Neuronal stem cell (in vitro differentiated cells): ENCODE measurements around the gene KMT5C.

ENCODE experiments used
- DNase-seq: peaks from one replicate; pipeline ENCODE4 v3.0.0-alpha.2; 2013; ENCODE audit warnings: low spot score
- H2AFZ ChIP-seq: one replicate; pipeline ENCODE4 v1.6.1; 2013; ENCODE audit warnings: mild to moderate bottlenecking, low read length, inconsistent platforms
- H2AK5ac ChIP-seq: 2 replicates; pipeline ENCODE4 v1.6.1; 2013; ENCODE audit warnings: low read depth, mild to moderate bottlenecking, inconsistent platforms, low read length, moderate library complexity, mixed read lengths
- H2BK120ac ChIP-seq: 2 replicates; pipeline ENCODE4 v1.6.1; 2013; ENCODE audit warnings: low read depth, mild to moderate bottlenecking, inconsistent platforms, low read length, moderate library complexity, mixed read lengths
- H2BK12ac ChIP-seq: one replicate; pipeline ENCODE4 v1.6.1; 2013; ENCODE audit warnings: low read length, inconsistent platforms
- H2BK15ac ChIP-seq: 2 replicates; pipeline ENCODE4 v1.6.1; 2013; ENCODE audit warnings: mild to moderate bottlenecking, low read length, inconsistent platforms, mixed read lengths
- H2BK5ac ChIP-seq: one replicate; pipeline ENCODE4 v1.6.1; 2013; ENCODE audit warnings: inconsistent platforms, mild to moderate bottlenecking, low read length, moderate library complexity
- H3K14ac ChIP-seq: one replicate; pipeline ENCODE4 v1.6.1; 2013; ENCODE audit warnings: low read length, inconsistent platforms
- H3K18ac ChIP-seq: 2 replicates; pipeline ENCODE4 v1.6.1; 2013; ENCODE audit warnings: low read length, inconsistent platforms
- H3K23ac ChIP-seq: 2 replicates; pipeline ENCODE4 v1.6.1; 2013; ENCODE audit warnings: low read depth, mild to moderate bottlenecking, mixed read lengths, low read length, inconsistent platforms; ENCODE audit not compliant: poor library complexity
- H3K27ac ChIP-seq: replicated peaks from 3 replicates; pipeline ENCODE4 v1.5.1; 2013; ENCODE audit warnings: low read length, inconsistent platforms
- H3K27me3 ChIP-seq, 3 experiments: 2 replicates each; pipeline ENCODE4 v1.6.1; 2013; ENCODE audit warnings: low read length in 3 of 3, mild to moderate bottlenecking in 2 of 3, inconsistent platforms in 1 of 3, low read depth in 1 of 3, mixed read lengths in 1 of 3, moderate library complexity in 1 of 3; ENCODE audit not compliant: control insufficient read depth in 3 of 3, insufficient read depth in 3 of 3
- H3K36me3 ChIP-seq, 2 donors: replicated peaks in 1 of 2; 2 replicates each; pipeline ENCODE4 v1.6.1; 2013; ENCODE audit warnings: low read length in 2 of 2; ENCODE audit not compliant: control insufficient read depth in 2 of 2, insufficient read depth in 2 of 2
- H3K4ac ChIP-seq: 2 replicates; pipeline ENCODE4 v1.6.1; 2013; ENCODE audit warnings: inconsistent platforms, mild to moderate bottlenecking, low read length, moderate library complexity
- H3K4me1 ChIP-seq, 2 donors: 1 replicate in 1 of 2; 2 replicates in 1 of 2; pipeline ENCODE4 v1.6.1; 2013; ENCODE audit warnings: low read length in 2 of 2, low read depth in 1 of 2; ENCODE audit not compliant: control insufficient read depth in 2 of 2, insufficient read depth in 1 of 2
- H3K4me2 ChIP-seq: one replicate; pipeline ENCODE4 v1.6.1; 2013; ENCODE audit warnings: mild to moderate bottlenecking, low read length, inconsistent platforms; ENCODE audit not compliant: insufficient read depth, poor library complexity, severe bottlenecking
- H3K4me3 ChIP-seq, 2 donors: 2 replicates each; pipeline ENCODE4 v1.5.1; 2013; ENCODE audit warnings: low read length in 2 of 2, mild to moderate bottlenecking in 2 of 2, inconsistent platforms in 1 of 2, moderate library complexity in 1 of 2
- H3K79me1 ChIP-seq: one replicate; pipeline ENCODE4 v1.6.1; 2013; ENCODE audit warnings: low read depth, mild to moderate bottlenecking, inconsistent platforms, low read length, moderate library complexity
- H3K9ac ChIP-seq: one replicate; pipeline ENCODE4 v1.6.1; 2013; ENCODE audit warnings: mild to moderate bottlenecking, low read depth, low read length, inconsistent platforms; ENCODE audit not compliant: poor library complexity
- H3K9me3 ChIP-seq, 2 donors: replicated peaks in 1 of 2; 2 replicates each; pipeline versions ENCODE3 to v1.6.1; 2013; ENCODE audit warnings: low read length in 2 of 2, mild to moderate bottlenecking in 2 of 2, inconsistent platforms in 1 of 2, low read depth in 1 of 2, mixed read lengths in 1 of 2, moderate library complexity in 1 of 2; ENCODE audit not compliant: control insufficient read depth in 2 of 2, insufficient read depth in 1 of 2
- H4K8ac ChIP-seq: one replicate; pipeline ENCODE4 v1.6.1; 2013; ENCODE audit warnings: low read depth, mild to moderate bottlenecking, inconsistent platforms, low read length, moderate library complexity
- H4K91ac ChIP-seq: one replicate; pipeline ENCODE4 v1.6.1; 2013; ENCODE audit warnings: low read length, low read depth, mild to moderate bottlenecking, inconsistent platforms; ENCODE audit not compliant: poor library complexity
- WGBS, 2 donors: extraction: QIAGEN DNeasy Blood & Tissue Kit; methylation state at CpG; one replicate each; pipeline ENCODE4 v1.1.7; 2013; ENCODE audit warnings: missing lambda C conversion rate in 2 of 2, mixed read lengths in 1 of 2; ENCODE audit not compliant: insufficient read length in 2 of 2, insufficient replicate concordance in 1 of 2; ENCODE audit errors: extremely low coverage in 2 of 2; 5-methylcytosine and 5-hydroxymethylcytosine counted together

The KMT5C gene

GRCh38 chr19:55368106-55368505, 28.4 kb downstream of the KMT5C start:
- H2AFZ ChIP-seq: no peak overlapping the region
- H3K36me3 ChIP-seq: no peaks in the 10 kb centered on the region
- H2BK5ac ChIP-seq: no peak overlapping the region
- no peak for DNase-seq
- peak overlapping the region; percentile 51 for H3K18ac ChIP-seq
- no CpG with 5 or more reads among the region's 16 CpGs for WGBS, 2 donors
- no peak overlapping the region for H3K4me3 ChIP-seq
- no peak overlapping the region for H3K4ac ChIP-seq
- H2AK5ac ChIP-seq: peak overlapping the region; percentile 94
- no peak overlapping the region for H3K23ac ChIP-seq
- peak overlapping the region; percentile 92 for H2BK15ac ChIP-seq
- no peak overlapping the region for H3K4me2 ChIP-seq
- no peak overlapping the region for H3K9ac ChIP-seq
- no peak overlapping the region for H3K14ac ChIP-seq
- peaks cover 15 to 19% of the 10 kb centered on the region in 2 donors for H3K4me1 ChIP-seq
- H3K27me3 ChIP-seq: peaks cover 8 to 35% (median 26%) of the 10 kb centered on the region in 3 experiments
- H3K27ac ChIP-seq: no peak overlapping the region
- no peaks in the 10 kb centered on the region for H3K79me1 ChIP-seq
- H2BK120ac ChIP-seq: no peak overlapping the region
- H4K91ac ChIP-seq: no peak overlapping the region
- no peak overlapping the region for H4K8ac ChIP-seq
- H2BK12ac ChIP-seq: no peak overlapping the region
- H3K9me3 ChIP-seq: no peaks in the 10 kb centered on the region

GRCh38 chr19:55368701-55369563, 29.3 kb downstream of the KMT5C start:
- no peak overlapping the region for H4K91ac ChIP-seq
- H3K4me2 ChIP-seq: peak overlapping the region; percentile 57
- peak overlapping the region; percentile 41 for H2BK12ac ChIP-seq
- peak overlapping the region; percentile 95 for H3K4ac ChIP-seq
- H2BK15ac ChIP-seq: peak overlapping the region; percentile 92
- H2AK5ac ChIP-seq: peak overlapping the region; percentile 94
- H2AFZ ChIP-seq: peak overlapping the region; percentile 78
- peak overlapping the region; percentile 35 for H3K18ac ChIP-seq
- H3K9ac ChIP-seq: no peak overlapping the region
- peaks cover 16 to 20% of the 10 kb centered on the region in 2 donors for H3K4me1 ChIP-seq
- DNase-seq: no peak
- H2BK120ac ChIP-seq: peak overlapping the region; percentile 96
- H3K4me3 ChIP-seq: peak overlapping the region; percentile 15 to 73
- peak overlapping the region; percentile 65 for H3K23ac ChIP-seq
- H3K9me3 ChIP-seq: no peaks in the 10 kb centered on the region
- H4K8ac ChIP-seq: no peak overlapping the region
- H2BK5ac ChIP-seq: peak overlapping the region; percentile 53
- no peaks in the 10 kb centered on the region for H3K36me3 ChIP-seq
- WGBS, 2 donors: no CpG with 5 or more reads among the region's 54 CpGs
- no peak overlapping the region for H3K27ac ChIP-seq
- H3K79me1 ChIP-seq: no peaks in the 10 kb centered on the region
- H3K27me3 ChIP-seq: peaks cover 8 to 37% (median 26%) of the 10 kb centered on the region in 3 experiments
- no peak overlapping the region for H3K14ac ChIP-seq

DNA sequence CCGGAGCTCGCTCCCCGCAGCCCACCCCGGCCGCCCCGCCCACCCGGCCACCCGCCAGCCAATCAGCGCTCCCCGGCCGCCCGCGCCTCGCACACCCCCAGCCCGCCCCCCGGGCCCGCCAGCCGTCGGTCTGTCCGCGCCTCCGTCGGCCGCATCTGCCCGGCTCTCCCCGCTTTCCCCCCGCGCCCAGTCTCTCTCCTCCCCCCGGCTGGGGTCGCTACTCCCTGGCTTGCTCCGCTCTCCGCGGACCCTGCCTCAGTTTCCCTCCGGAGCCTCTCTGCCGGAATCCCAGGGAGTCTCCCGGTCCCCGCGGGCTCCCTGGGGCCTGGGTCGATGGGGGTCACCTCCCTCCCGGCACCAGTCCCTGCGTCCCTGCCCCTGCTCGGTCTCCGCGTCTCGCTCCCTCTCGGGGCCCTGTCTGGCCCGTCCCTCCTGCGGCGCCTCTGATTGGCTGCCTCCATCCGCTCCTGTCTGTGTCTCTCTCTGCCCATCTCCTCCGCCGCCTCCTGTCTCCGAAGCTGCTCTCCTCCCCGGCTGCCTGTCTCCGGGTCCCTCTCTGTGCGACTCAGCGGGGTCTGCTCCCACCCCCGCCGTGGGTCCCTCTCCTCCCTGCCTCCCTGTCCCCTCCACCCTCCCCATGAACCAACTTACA, 30.1 kb downstream of the KMT5C start:
- Histone ChIP-seq H3K18ac (peak overlapping the region; percentile 94), H3K4me1 (peaks cover 21 to 28% of the 10 kb centered on the region in 2 donors), H2BK12ac (no peak overlapping the region), H3K27me3 (peaks cover 8 to 38% (median 26%) of the 10 kb centered on the region in 3 experiments), H2BK15ac (peak overlapping the region; percentile 30), H2BK120ac (no peak overlapping the region), H3K4ac (no peak overlapping the region), H4K8ac (no peak overlapping the region), H3K36me3 (no peaks in the 10 kb centered on the region), H3K9me3 (no peaks in the 10 kb centered on the region), H3K4me3 (peak overlapping the region; percentile 40 to 79), H3K27ac (no peak overlapping the region), H4K91ac (no peak overlapping the region), H3K4me2 (peak overlapping the region; percentile 83), H3K23ac (peak overlapping the region; percentile 65), H2AFZ (peak overlapping the region; percentile 97), H3K9ac (peak overlapping the region; percentile 70), H3K79me1 (no peaks in the 10 kb centered on the region), H2BK5ac (peak overlapping the region; percentile 35), H3K14ac (no peak overlapping the region), H2AK5ac (no peak overlapping the region)
- DNase-seq: peak; percentile 63
- WGBS, 2 donors: no CpG with 5 or more reads among the region's 59 CpGs
